Esophagus squamous epithelium (tissue), 5 donors: ENCODE measurements around the gene SH3RF1. TPM values are rescaled to one million over a fixed set of nuclear protein-coding genes. Genes with fewer than 3 reads are reported as not detected.
"Not testable (repeated sequence)": the region's sequence is repeated elsewhere in the genome, so short reads cannot be mapped to it uniquely, and the experiment has no call there.

ENCODE experiments used
- DNase-seq: peaks from one replicate; lab custom pipeline; 2025; lab: John Stamatoyannopoulos, UW
- H3K27ac ChIP-seq, 4 donors: fragments of 200-600 bp; sonication (generic); one replicate each; pipeline ENCODE4 v1.5.1; 2016 to 2019; ENCODE audit warnings: mild to moderate bottlenecking in 1 of 4
- H3K27me3 ChIP-seq, 4 donors: fragments of 200-600 bp; sonication (generic); 1 replicate in 3 of 4; 2 replicates in 1 of 4; pipeline versions ENCODE4 v1.5.1 to v1.6.0; 2017 to 2021; ENCODE audit warnings: antibody characterized with exemption in 1 of 4
- H3K36me3 ChIP-seq, 3 donors: fragments of 200-600 bp; sonication (generic); one replicate each; pipeline ENCODE4 v1.5.1; 2016 to 2019
- H3K4me1 ChIP-seq, 3 donors: fragments of 200-600 bp; sonication (generic); one replicate each; pipeline ENCODE4 v1.5.1; 2017 to 2019
- H3K4me3 ChIP-seq, 4 donors: fragments of 200-600 bp; sonication (generic); 1 replicate in 3 of 4; 2 replicates in 1 of 4; pipeline ENCODE4 v1.5.1; 2016 to 2019; ENCODE audit warnings: mild to moderate bottlenecking in 2 of 4, moderate library complexity in 1 of 4
- H3K9me3 ChIP-seq, 3 donors: fragments of 200-600 bp; sonication (generic); one replicate each; pipeline ENCODE4 v1.5.1; 2016 to 2019
- POLR2A ChIP-seq, 4 donors: fragments of 450-650 bp; IDR thresholded peaks; one replicate each; pipeline ENCODE4 v1.6.1; 2017; ENCODE audit warnings: antibody characterized with exemption in 4 of 4, mild to moderate bottlenecking in 4 of 4, moderate library complexity in 3 of 4
- WGBS, 2 donors: methylation state at CpG; one replicate each; pipeline ENCODE4 v1.1.5; 2018; 5-methylcytosine and 5-hydroxymethylcytosine counted together
- intact Hi-C: fragments of 100-400 bp; cut with DNase I; formaldehyde crosslinking; loops from one replicate; pipeline ENCODE4 v1.15.0; 2022
- total RNA-seq, 4 donors: library from RNA; depleted of rRNA; stranded (reverse); fragments of >200 nt; gene quantifications; one replicate each; pipeline ENCODE4 v1.1.0, GENCODE V29; 2016
- TF ChIP-seq, protein P1 (sequence below), 6 experiments: fragments of 450-650 bp in 4 of 6; fragments of 200-600 bp in 2 of 6; sonication (generic) in 2 of 6; IDR thresholded peaks; one replicate each; pipeline ENCODE4 v1.5.1; 2016 to 2019; ENCODE audit warnings: antibody characterized with exemption in 6 of 6, mild to moderate bottlenecking in 4 of 6, moderate library complexity in 4 of 6
- donor health status: DM: yes; HTN: yes; CAD: no.

SH3RF1 gene
- total RNA-seq, 4 donors from 2014 or later, result 3.9 to 9.3 (median 5.7) TPM

DNA sequence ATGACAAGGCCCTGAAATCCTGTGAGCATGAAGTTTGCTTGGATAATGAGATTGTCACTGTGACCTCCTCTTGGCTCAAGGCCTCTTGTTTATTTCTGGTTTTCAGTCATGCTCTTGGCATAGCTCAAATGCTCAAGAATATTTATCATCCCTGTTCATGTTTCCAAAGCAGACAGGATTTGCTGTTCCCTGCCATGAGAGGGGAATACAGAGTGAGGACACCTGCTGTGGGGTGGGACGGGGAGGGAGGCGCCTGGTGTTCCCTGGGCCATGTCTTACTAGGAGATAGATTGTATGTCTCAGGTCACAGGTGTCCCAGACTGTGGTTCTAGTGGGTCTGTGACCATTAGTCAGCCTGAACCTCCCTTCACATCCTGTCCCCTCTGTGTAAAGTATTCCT lies 34.9 kb upstream of the SH3RF1 start:
- Histone ChIP-seq H3K27ac (no peak overlapping the region), H3K4me1 (peaks cover 0 to 15% (median 3%) of the 10 kb centered on the region in 3 donors), H3K36me3 (no peaks in the 10 kb centered on the region), H3K27me3 (no peaks in the 10 kb centered on the region), H3K9me3 (no peaks in the 10 kb centered on the region), H3K4me3 (no peak overlapping the region)
- 57 to 86% methylated on average over 1 to 2 of the region's 2 CpGs for WGBS, 2 donors
- no peak for DNase-seq
- no peak for TF ChIP-seq POLR2A (IDR thresholded peaks at IDR 0.05)
- TF ChIP-seq, protein P1, sequence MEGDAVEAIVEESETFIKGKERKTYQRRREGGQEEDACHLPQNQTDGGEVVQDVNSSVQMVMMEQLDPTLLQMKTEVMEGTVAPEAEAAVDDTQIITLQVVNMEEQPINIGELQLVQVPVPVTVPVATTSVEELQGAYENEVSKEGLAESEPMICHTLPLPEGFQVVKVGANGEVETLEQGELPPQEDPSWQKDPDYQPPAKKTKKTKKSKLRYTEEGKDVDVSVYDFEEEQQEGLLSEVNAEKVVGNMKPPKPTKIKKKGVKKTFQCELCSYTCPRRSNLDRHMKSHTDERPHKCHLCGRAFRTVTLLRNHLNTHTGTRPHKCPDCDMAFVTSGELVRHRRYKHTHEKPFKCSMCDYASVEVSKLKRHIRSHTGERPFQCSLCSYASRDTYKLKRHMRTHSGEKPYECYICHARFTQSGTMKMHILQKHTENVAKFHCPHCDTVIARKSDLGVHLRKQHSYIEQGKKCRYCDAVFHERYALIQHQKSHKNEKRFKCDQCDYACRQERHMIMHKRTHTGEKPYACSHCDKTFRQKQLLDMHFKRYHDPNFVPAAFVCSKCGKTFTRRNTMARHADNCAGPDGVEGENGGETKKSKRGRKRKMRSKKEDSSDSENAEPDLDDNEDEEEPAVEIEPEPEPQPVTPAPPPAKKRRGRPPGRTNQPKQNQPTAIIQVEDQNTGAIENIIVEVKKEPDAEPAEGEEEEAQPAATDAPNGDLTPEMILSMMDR (IDR thresholded peaks at IDR 0.05), result no peak
- intact Hi-C loops, result no loop called here

DNA sequence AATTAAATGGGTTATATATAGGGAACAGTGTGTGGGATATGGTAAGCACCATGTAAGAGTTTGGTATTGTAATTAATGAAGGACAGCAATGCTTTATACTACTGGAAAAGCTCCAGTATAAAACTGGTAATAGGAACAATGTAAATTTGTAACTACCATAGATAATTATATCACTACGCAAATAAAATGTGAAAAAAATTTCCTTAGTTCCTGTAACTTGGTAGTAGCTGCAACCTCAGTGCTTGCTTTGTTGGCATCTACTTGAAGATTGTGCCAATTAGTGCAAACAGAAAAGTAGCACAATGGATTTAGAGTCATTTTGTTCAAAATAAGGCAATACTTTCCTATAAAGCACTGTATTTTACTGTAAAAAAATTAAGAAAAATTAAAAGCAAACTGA lies 34.4 kb upstream of the SH3RF1 start:
- H3K27ac ChIP-seq, result no peak overlapping the region
- TF ChIP-seq POLR2A (IDR thresholded peaks at IDR 0.05), result no peak
- TF ChIP-seq, protein P1 (IDR thresholded peaks at IDR 0.05), result no peak
- DNase-seq, result no peak
- H3K4me3 ChIP-seq, result no peak overlapping the region
- intact Hi-C loops, result no loop called here
- no peaks in the 10 kb centered on the region for H3K27me3 ChIP-seq
- peaks cover 0 to 15% (median 3%) of the 10 kb centered on the region in 3 donors for H3K4me1 ChIP-seq
- WGBS, 2 donors, result 0 to 53% methylated on average over 1 of the region's 1 CpG
- H3K36me3 ChIP-seq, result no peaks in the 10 kb centered on the region
- no peaks in the 10 kb centered on the region for H3K9me3 ChIP-seq

GRCh38 chr4:169295822-169296221 lies 25.1 kb upstream of the SH3RF1 start:
- H3K4me3 ChIP-seq, result no peak overlapping the region
- H3K27me3 ChIP-seq, result no peaks in the 10 kb centered on the region
- TF ChIP-seq POLR2A (IDR thresholded peaks at IDR 0.05), result no peak
- TF ChIP-seq, protein P1 (IDR thresholded peaks at IDR 0.05), result no peak
- H3K4me1 ChIP-seq, result no peaks in the 10 kb centered on the region
- H3K36me3 ChIP-seq, result no peaks in the 10 kb centered on the region
- intact Hi-C loops, result no loop called here
- H3K9me3 ChIP-seq, result no peaks in the 10 kb centered on the region
- DNase-seq, result no peak
- no peak overlapping the region for H3K27ac ChIP-seq

GRCh38 chr4:169293343-169294176 lies 22.8 kb upstream of the SH3RF1 start:
- Histone ChIP-seq H3K27ac (no peak overlapping the region), H3K4me3 (no peak overlapping the region), H3K27me3 (no peaks in the 10 kb centered on the region), H3K9me3 (no peaks in the 10 kb centered on the region), H3K4me1 (peaks cover 0 to 1% (median 0%) of the 10 kb centered on the region in 3 donors), H3K36me3 (no peaks in the 10 kb centered on the region)
- 50 to 68% methylated on average over 6 of the region's 6 CpGs for WGBS, 2 donors
- TF ChIP-seq, protein P1 (IDR thresholded peaks at IDR 0.05), result no peak
- TF ChIP-seq POLR2A (IDR thresholded peaks at IDR 0.05), result no peak
- DNase-seq, result no peak
- intact Hi-C loops, result no loop called here

DNA sequence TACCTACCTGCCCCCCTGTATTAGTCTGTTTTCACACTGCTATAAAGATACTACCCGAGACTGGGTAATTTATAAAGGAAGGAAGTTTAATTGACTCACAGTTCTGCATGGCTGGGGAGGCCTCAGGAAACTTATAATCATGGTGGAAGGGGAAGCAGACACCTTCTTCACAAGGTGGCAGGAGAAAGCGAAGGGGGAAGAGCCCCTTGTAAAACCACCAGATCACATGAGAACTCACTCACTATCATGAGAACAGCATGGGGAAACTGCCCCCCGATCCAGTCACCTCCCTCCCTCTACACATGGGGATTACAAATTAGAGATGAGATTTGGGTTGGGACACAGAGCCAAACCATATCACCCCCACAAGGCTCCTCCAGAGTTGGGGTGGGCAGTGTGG lies 17.2 kb upstream of the SH3RF1 start:
- H3K9me3 ChIP-seq, H3K27me3 ChIP-seq, DNase-seq, intact Hi-C loops, H3K36me3 ChIP-seq, H3K4me3 ChIP-seq: not testable (repeated sequence)
- H3K4me1 ChIP-seq, result peaks cover 0 to 19% (median 0%) of the 10 kb centered on the region in 3 donors
- peak overlapping the region in 1 of 4 donors; percentile 21 for H3K27ac ChIP-seq
- 71 to 77% methylated on average over 2 to 3 of the region's 3 CpGs for WGBS, 2 donors
